ENCODE data around the gene CD300C.

Gene CD300C

DNA sequence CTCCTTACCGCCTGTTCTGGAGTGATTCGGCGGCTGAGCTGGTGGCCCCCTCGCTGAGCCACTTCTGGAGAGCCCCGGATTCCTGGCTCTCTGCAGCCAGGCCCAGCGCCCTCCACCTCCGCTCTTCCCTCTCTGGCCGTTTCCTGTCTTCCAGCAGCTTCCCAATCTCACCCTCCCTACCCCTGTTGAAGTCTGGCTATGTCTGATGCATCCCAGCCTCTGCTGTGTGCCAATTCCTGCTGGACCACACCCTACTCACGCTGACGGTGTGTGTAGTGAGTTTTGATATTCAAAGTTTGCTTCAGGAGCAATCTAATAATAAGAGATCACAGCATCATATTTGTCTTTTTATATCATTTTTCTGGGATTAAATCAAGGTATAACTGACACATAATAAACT is 36.7 kb upstream of the CD300C start:
- H3K4me3 ChIP-seq (ENCODE audit: insufficient read depth, low read length, poor library complexity, severe bottlenecking) = no peak overlapping the region
- H4K20me1 ChIP-seq (ENCODE audit: low read depth, low read length) = no peaks in the 10 kb centered on the region

DNA sequence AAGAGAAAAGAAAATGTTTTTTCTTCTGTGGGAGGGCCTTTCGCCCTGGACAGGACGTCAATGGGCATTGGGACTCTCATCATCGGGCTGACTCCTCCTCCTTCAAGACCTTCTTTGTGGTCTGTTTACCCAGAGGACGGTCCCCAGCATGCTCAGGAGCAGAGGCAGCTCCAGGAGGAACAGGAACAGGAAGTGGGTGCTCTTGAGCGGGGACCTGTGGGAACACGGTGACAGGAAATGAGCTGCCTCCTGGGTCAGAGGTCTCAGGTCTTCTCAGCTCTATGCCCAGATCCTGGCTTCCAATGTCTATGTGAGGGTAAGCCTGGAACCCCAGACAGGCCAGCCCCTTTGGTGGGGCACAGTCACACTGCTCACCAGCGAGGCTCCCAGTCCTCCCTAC is 34.0 kb upstream of the CD300C start:
- no peaks in the 10 kb centered on the region for H3K79me2 ChIP-seq (ENCODE audit: insufficient read depth, low read length)
- H4K20me1 ChIP-seq (ENCODE audit: low read depth, low read length) = no peaks in the 10 kb centered on the region
- no peak overlapping the region for H3K9ac ChIP-seq (ENCODE audit: low read length)
- H2AFZ ChIP-seq (ENCODE audit: low read depth, low read length, severe bottlenecking) = no peak overlapping the region
- H3K27me3 ChIP-seq (ENCODE audit: low read length) = no peaks in the 10 kb centered on the region
- no peaks in the 10 kb centered on the region for H3K9me3 ChIP-seq (ENCODE audit: insufficient read depth, low read length)
- no peaks in the 10 kb centered on the region for H3K9me2 ChIP-seq (replicated peaks; ENCODE audit: insufficient read depth, low read length)
- no peak overlapping the region for H3K4me3 ChIP-seq (ENCODE audit: insufficient read depth, low read length, poor library complexity, severe bottlenecking)
- TF ChIP-seq, protein P1, sequence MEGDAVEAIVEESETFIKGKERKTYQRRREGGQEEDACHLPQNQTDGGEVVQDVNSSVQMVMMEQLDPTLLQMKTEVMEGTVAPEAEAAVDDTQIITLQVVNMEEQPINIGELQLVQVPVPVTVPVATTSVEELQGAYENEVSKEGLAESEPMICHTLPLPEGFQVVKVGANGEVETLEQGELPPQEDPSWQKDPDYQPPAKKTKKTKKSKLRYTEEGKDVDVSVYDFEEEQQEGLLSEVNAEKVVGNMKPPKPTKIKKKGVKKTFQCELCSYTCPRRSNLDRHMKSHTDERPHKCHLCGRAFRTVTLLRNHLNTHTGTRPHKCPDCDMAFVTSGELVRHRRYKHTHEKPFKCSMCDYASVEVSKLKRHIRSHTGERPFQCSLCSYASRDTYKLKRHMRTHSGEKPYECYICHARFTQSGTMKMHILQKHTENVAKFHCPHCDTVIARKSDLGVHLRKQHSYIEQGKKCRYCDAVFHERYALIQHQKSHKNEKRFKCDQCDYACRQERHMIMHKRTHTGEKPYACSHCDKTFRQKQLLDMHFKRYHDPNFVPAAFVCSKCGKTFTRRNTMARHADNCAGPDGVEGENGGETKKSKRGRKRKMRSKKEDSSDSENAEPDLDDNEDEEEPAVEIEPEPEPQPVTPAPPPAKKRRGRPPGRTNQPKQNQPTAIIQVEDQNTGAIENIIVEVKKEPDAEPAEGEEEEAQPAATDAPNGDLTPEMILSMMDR (IDR thresholded peaks at IDR 0.05; ENCODE audit: insufficient read depth, low read length, poor library complexity, severe bottlenecking) = no peak
- TF ChIP-seq EZH2phosphoT487 (conservative IDR thresholded peaks at IDR 0.05; ENCODE audit: low read length) = no peak
- H3K27ac ChIP-seq (ENCODE audit: low read depth, low read length) = no peak overlapping the region
- no peaks in the 10 kb centered on the region for H3F3A ChIP-seq (ENCODE audit: insufficient read depth)
- H3K4me2 ChIP-seq (ENCODE audit: low read depth, low read length, poor library complexity, severe bottlenecking) = no peak overlapping the region
- H3K36me3 ChIP-seq (ENCODE audit: low read length) = no peaks in the 10 kb centered on the region

More for the DNA sequence above, 36.7 kb upstream of the CD300C start:
- Histone ChIP-seq H3K9me2 (replicated peaks; ENCODE audit: insufficient read depth, low read length) (no peaks in the 10 kb centered on the region), H3F3A (ENCODE audit: insufficient read depth) (no peaks in the 10 kb centered on the region), H2AFZ (ENCODE audit: low read depth, low read length, severe bottlenecking) (no peak overlapping the region), H3K9ac (ENCODE audit: low read length) (no peak overlapping the region), H3K36me3 (ENCODE audit: low read length) (no peaks in the 10 kb centered on the region), H3K4me2 (ENCODE audit: low read depth, low read length, poor library complexity, severe bottlenecking) (no peak overlapping the region), H3K27ac (ENCODE audit: low read depth, low read length) (no peak overlapping the region), H3K79me2 (ENCODE audit: insufficient read depth, low read length) (no peaks in the 10 kb centered on the region), H3K27me3 (ENCODE audit: low read length) (no peaks in the 10 kb centered on the region), H3K9me3 (ENCODE audit: insufficient read depth, low read length) (no peaks in the 10 kb centered on the region)
- TF ChIP-seq, protein P1 (IDR thresholded peaks at IDR 0.05; ENCODE audit: insufficient read depth, low read length, poor library complexity, severe bottlenecking) = no peak
- no peak for TF ChIP-seq EZH2phosphoT487 (conservative IDR thresholded peaks at IDR 0.05; ENCODE audit: low read length)

DNA sequence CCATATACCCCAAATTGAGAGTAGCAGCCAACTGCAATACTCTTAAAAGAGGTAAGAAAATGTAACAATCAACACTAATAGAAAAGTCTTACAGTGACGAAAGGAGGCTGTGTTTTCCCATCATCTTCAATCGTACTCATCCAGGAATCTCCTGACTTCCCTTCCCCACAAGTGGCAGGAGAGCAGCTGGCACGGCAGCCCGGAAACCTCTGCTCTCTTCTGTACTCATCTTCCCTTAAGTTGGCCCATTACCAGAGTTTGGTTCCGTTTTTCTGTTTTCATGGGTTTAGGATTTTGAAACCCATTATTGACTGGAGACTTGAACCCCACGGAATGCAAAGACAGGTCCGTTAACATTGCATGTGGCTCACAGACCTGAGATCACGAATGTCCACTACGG is 33.1 kb upstream of the CD300C start:
- Histone ChIP-seq H3K9me3 (ENCODE audit: insufficient read depth, low read length) (no peaks in the 10 kb centered on the region), H3K4me3 (ENCODE audit: insufficient read depth, low read length, poor library complexity, severe bottlenecking) (no peak overlapping the region), H3K27me3 (ENCODE audit: low read length) (no peaks in the 10 kb centered on the region), H3K9ac (ENCODE audit: low read length) (no peak overlapping the region), H3K36me3 (ENCODE audit: low read length) (no peaks in the 10 kb centered on the region), H3K9me2 (replicated peaks; ENCODE audit: insufficient read depth, low read length) (no peaks in the 10 kb centered on the region), H4K20me1 (ENCODE audit: low read depth, low read length) (no peaks in the 10 kb centered on the region), H3F3A (ENCODE audit: insufficient read depth) (no peaks in the 10 kb centered on the region), H3K4me2 (ENCODE audit: low read depth, low read length, poor library complexity, severe bottlenecking) (no peak overlapping the region), H2AFZ (ENCODE audit: low read depth, low read length, severe bottlenecking) (no peak overlapping the region), H3K79me2 (ENCODE audit: insufficient read depth, low read length) (no peaks in the 10 kb centered on the region), H3K27ac (ENCODE audit: low read depth, low read length) (no peak overlapping the region)
- TF ChIP-seq, protein P1 (IDR thresholded peaks at IDR 0.05; ENCODE audit: insufficient read depth, low read length, poor library complexity, severe bottlenecking) = no peak
- TF ChIP-seq EZH2phosphoT487 (conservative IDR thresholded peaks at IDR 0.05; ENCODE audit: low read length) = no peak

Data from SU-DHL-6 (cell line).